OCI-LY1 (cell line): ENCODE measurements around the gene TRIM40.

Experiments used
- H2AFZ ChIP-seq: fragments of 200-600 bp; sonication (generic), shearing (Covaris generic); 2 replicates; pipeline ENCODE4 v1.6.0; 2014; ENCODE audit warnings: antibody characterized with exemption, mild to moderate bottlenecking, low read length
- H3F3A ChIP-seq: fragments of 200-600 bp; sonication (generic), shearing (Covaris generic); 2 replicates; pipeline ENCODE4 v1.6.0; 2014; ENCODE audit warnings: mild to moderate bottlenecking, antibody characterized with exemption, low read length, moderate library complexity; ENCODE audit not compliant: insufficient read depth
- H3K27ac ChIP-seq: fragments of 200-600 bp; sonication (generic); 2 replicates; pipeline ENCODE4 v1.5.1; 2014; ENCODE audit warnings: low read length, mixed run types, mild to moderate bottlenecking, low read depth; ENCODE audit not compliant: poor library complexity, severe bottlenecking
- H3K27me3 ChIP-seq: fragments of 200-600 bp; sonication (generic); 2 replicates; pipeline ENCODE4 v1.6.0; 2014; ENCODE audit warnings: antibody characterized with exemption, mild to moderate bottlenecking, low read length, moderate library complexity; ENCODE audit not compliant: insufficient read depth
- H3K36me3 ChIP-seq: fragments of 200-600 bp; sonication (generic); 2 replicates; pipeline ENCODE4 v1.6.1; 2014; ENCODE audit warnings: mild to moderate bottlenecking, antibody characterized with exemption, low read length, moderate library complexity, mixed read lengths; ENCODE audit not compliant: insufficient read depth
- H3K4me1 ChIP-seq: fragments of 200-600 bp; sonication (generic); 2 replicates; pipeline ENCODE4 v1.5.1; 2014; ENCODE audit warnings: mild to moderate bottlenecking, low read length, moderate library complexity; ENCODE audit not compliant: insufficient read depth, severe bottlenecking
- H3K4me2 ChIP-seq: fragments of 200-600 bp; sonication (generic), shearing (Covaris generic); 2 replicates; pipeline ENCODE4 v1.6.1; 2014; ENCODE audit warnings: low read length
- H3K4me3 ChIP-seq: fragments of 200-600 bp; sonication (generic); 2 replicates; pipeline ENCODE4 v1.5.1; 2014; ENCODE audit warnings: low read length, low read depth, mild to moderate bottlenecking, mixed read lengths; ENCODE audit not compliant: poor library complexity, severe bottlenecking
- H3K79me2 ChIP-seq: fragments of 200-600 bp; shearing (Covaris generic); 2 replicates; pipeline ENCODE4 v1.6.1; 2016; ENCODE audit warnings: mixed run types, low read length, mixed read lengths; ENCODE audit not compliant: insufficient read depth
- H3K9ac ChIP-seq: fragments of 200-600 bp; sonication (generic), shearing (Covaris generic); 2 replicates; pipeline ENCODE4 v1.6.1; 2014; ENCODE audit warnings: mild to moderate bottlenecking, low read length, mixed read lengths
- H3K9me2 ChIP-seq: fragments of 200-600 bp; sonication (generic), shearing (Covaris generic); 2 replicates; pipeline ENCODE4 v1.6.1; 2014; ENCODE audit warnings: low read depth, mild to moderate bottlenecking, low read length, mixed read lengths
- H3K9me3 ChIP-seq: fragments of 200-600 bp; shearing (Covaris generic); 2 replicates; pipeline ENCODE4 v1.6.1; 2014; ENCODE audit warnings: low read length, mixed read lengths
- H4K20me1 ChIP-seq: fragments of 200-600 bp; sonication (generic), shearing (Covaris generic); 2 replicates; pipeline ENCODE4 v1.6.0; 2016; ENCODE audit warnings: mild to moderate bottlenecking, low read length; ENCODE audit not compliant: insufficient read depth
- CTCF ChIP-seq: fragments of 200-600 bp; sonication (generic), shearing (Covaris generic); IDR thresholded peaks from 2 replicates; pipeline ENCODE4 v1.5.1; 2017; ENCODE audit warnings: mild to moderate bottlenecking, antibody characterized with exemption, low read length, moderate library complexity, mixed read lengths
- EZH2 ChIP-seq: fragments of 200-600 bp; sonication (generic), shearing (Covaris generic); IDR thresholded peaks from 2 replicates; pipeline ENCODE4 v1.8.0; 2017; ENCODE audit warnings: borderline replicate concordance, mixed run types, mild to moderate bottlenecking, antibody characterized with exemption, low read length, moderate library complexity, mixed read lengths

The TRIM40 gene

DNA sequence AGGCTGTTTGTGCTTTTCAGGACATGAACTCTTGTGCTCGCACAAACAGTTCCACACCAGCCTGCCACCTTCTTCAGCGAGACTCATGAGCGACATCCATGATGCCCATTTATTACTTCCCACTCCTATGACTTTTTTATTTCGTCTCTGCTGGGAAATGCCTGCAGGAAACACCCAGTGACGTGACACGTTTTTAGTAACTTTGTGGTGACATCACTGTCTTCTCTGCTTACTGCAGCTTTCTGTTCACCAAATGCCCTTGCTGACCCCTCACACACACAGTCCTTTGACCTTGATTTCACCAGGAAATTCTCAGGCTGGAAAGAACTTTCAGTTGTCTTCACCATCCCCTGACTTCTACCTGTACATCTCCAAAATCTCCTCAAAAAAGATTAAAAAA is 8.9 kb downstream of the TRIM40 start:
- H3K36me3 ChIP-seq, result no peaks in the 10 kb centered on the region
- H3K9me2 ChIP-seq, result no peaks in the 10 kb centered on the region
- no peaks in the 10 kb centered on the region for H4K20me1 ChIP-seq
- no peak overlapping the region for H2AFZ ChIP-seq
- H3K4me3 ChIP-seq, result no peak overlapping the region
- H3K79me2 ChIP-seq, result no peaks in the 10 kb centered on the region
- H3K4me2 ChIP-seq, result no peak overlapping the region
- TF ChIP-seq EZH2 (no peak), CTCF (no peak)
- H3K9me3 ChIP-seq, result no peaks in the 10 kb centered on the region
- no peaks in the 10 kb centered on the region for H3F3A ChIP-seq
- no peaks in the 10 kb centered on the region for H3K27me3 ChIP-seq
- no peak overlapping the region for H3K27ac ChIP-seq
- no peak overlapping the region for H3K9ac ChIP-seq
- H3K4me1 ChIP-seq, result no peaks in the 10 kb centered on the region

DNA sequence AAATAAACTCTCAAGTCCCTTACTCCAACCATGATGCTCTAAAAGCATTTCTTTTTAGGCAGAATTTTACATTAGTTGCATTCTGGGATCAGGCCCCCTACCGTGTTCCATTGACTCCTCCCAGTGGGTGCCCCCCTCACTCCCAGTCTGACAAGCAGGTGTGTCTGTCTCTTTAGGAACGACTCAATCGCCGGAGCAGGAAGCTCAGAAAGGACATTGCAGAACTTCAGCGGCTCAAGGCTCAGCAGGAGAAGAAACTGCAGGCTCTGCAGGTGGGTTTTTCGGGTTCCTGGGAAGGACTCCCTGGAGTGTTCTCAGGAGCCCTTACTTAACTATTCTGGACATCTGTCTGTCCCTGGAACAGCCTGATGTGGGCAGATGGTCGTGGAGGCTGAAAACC is 9.9 kb downstream of the TRIM40 start:
- H3K27ac ChIP-seq, result no peak overlapping the region
- H3K27me3 ChIP-seq, result no peaks in the 10 kb centered on the region
- no peak overlapping the region for H3K9ac ChIP-seq
- H4K20me1 ChIP-seq, result no peaks in the 10 kb centered on the region
- H3K4me3 ChIP-seq, result no peak overlapping the region
- H3F3A ChIP-seq, result no peaks in the 10 kb centered on the region
- H3K79me2 ChIP-seq, result no peaks in the 10 kb centered on the region
- H3K36me3 ChIP-seq, result no peaks in the 10 kb centered on the region
- H3K9me3 ChIP-seq, result no peaks in the 10 kb centered on the region
- H3K9me2 ChIP-seq, result no peaks in the 10 kb centered on the region
- H3K4me2 ChIP-seq, result no peak overlapping the region
- no peak for TF ChIP-seq EZH2
- TF ChIP-seq CTCF, result no peak
- no peaks in the 10 kb centered on the region for H3K4me1 ChIP-seq
- H2AFZ ChIP-seq, result no peak overlapping the region

GRCh38 chr6:30147096-30147495 is 11.2 kb downstream of the TRIM40 start:
- H3K36me3 ChIP-seq, result no peaks in the 10 kb centered on the region
- TF ChIP-seq EZH2, result no peak
- no peak for TF ChIP-seq CTCF
- no peak overlapping the region for H2AFZ ChIP-seq
- H3F3A ChIP-seq, result no peaks in the 10 kb centered on the region
- no peak overlapping the region for H3K4me2 ChIP-seq
- H3K27me3 ChIP-seq, result no peaks in the 10 kb centered on the region
- no peak overlapping the region for H3K4me3 ChIP-seq
- no peak overlapping the region for H3K27ac ChIP-seq
- H3K4me1 ChIP-seq, result no peaks in the 10 kb centered on the region
- H3K79me2 ChIP-seq, result no peaks in the 10 kb centered on the region
- no peaks in the 10 kb centered on the region for H3K9me2 ChIP-seq
- no peaks in the 10 kb centered on the region for H4K20me1 ChIP-seq
- no peaks in the 10 kb centered on the region for H3K9me3 ChIP-seq
- H3K9ac ChIP-seq, result no peak overlapping the region
